ENCODE results near the gene SPATA32.

SPATA32 gene

DNA sequence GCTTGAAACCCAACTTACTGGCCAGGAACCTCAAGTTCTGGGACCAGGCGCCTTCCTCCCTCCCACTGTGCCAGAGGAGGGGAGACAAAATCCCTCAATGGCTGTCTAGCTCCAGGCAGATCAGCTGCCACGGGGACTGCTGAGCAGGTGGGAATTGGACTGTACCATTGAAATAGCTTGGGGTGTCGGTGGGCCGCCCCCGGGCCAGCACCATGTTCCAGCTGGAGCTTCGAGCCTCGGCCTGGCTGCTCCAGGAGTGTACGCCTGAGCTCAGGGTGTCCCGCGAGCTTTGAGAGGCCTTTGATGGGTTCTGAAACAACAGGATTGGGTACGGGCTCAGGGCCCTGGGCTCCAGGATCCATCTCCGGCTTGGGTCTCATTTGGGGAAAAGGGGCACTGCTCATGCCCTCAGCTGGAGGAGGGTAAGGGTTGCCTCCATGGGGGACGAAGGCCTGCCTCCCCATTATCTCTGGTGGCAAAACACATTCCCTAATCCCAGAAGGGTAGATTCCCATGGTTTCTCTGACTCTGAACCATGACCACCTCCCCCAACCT, 4.6 kb upstream of the SPATA32 start:
- Histone ChIP-seq H3K27me3 (ENCODE audit: insufficient read depth, poor library complexity, severe bottlenecking) (no peaks in the 10 kb centered on the region), H3K4me3 (ENCODE audit: severe bottlenecking) (no peak overlapping the region), H3K9me3 (ENCODE audit: severe bottlenecking) (no peaks in the 10 kb centered on the region), H3K27ac (ENCODE audit: poor library complexity, severe bottlenecking) (no peak overlapping the region), H3K4me1 (ENCODE audit: insufficient read depth, poor library complexity, severe bottlenecking) (peaks cover 7% of the 10 kb centered on the region), H3K36me3 (ENCODE audit: low read depth) (peaks cover 78% of the 10 kb centered on the region)
- TF ChIP-seq, protein P1, sequence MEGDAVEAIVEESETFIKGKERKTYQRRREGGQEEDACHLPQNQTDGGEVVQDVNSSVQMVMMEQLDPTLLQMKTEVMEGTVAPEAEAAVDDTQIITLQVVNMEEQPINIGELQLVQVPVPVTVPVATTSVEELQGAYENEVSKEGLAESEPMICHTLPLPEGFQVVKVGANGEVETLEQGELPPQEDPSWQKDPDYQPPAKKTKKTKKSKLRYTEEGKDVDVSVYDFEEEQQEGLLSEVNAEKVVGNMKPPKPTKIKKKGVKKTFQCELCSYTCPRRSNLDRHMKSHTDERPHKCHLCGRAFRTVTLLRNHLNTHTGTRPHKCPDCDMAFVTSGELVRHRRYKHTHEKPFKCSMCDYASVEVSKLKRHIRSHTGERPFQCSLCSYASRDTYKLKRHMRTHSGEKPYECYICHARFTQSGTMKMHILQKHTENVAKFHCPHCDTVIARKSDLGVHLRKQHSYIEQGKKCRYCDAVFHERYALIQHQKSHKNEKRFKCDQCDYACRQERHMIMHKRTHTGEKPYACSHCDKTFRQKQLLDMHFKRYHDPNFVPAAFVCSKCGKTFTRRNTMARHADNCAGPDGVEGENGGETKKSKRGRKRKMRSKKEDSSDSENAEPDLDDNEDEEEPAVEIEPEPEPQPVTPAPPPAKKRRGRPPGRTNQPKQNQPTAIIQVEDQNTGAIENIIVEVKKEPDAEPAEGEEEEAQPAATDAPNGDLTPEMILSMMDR (IDR thresholded peaks at IDR 0.05; ENCODE audit: poor library complexity, severe bottlenecking): no peak
- ATAC-seq (ENCODE audit: low read depth) (no peak), DNase-seq (ENCODE audit: low spot score) (no peak)

DNA sequence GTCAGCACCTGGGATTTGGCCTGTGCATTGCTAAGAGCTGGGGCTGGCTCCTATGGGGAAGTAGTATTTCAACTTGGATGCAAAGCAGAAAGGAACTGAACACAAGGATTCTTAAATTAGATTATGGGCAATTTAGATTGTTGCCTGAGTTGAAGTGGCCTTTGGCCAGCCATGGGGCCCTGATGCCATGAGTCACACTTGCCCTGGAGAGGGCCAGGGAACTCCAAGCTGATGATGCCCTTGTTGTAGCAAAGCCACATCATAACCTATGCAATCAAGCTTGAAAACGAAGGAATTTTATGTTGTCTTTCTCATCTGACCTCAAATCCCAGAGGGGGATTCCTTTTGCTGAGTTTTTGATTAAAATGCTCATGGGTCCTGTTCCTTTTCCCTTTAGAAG, 3.9 kb upstream of the SPATA32 start:
- no peaks in the 10 kb centered on the region for H3K27me3 ChIP-seq (ENCODE audit: insufficient read depth, poor library complexity, severe bottlenecking)
- H3K4me1 ChIP-seq (ENCODE audit: insufficient read depth, poor library complexity, severe bottlenecking): peaks cover 7% of the 10 kb centered on the region
- H3K9me3 ChIP-seq (ENCODE audit: severe bottlenecking): no peaks in the 10 kb centered on the region
- DNase-seq (ENCODE audit: low spot score): no peak
- TF ChIP-seq, protein P1 (IDR thresholded peaks at IDR 0.05; ENCODE audit: poor library complexity, severe bottlenecking): no peak
- H3K27ac ChIP-seq (ENCODE audit: poor library complexity, severe bottlenecking): no peak overlapping the region
- H3K36me3 ChIP-seq (ENCODE audit: low read depth): peaks cover 72% of the 10 kb centered on the region
- H3K4me3 ChIP-seq (ENCODE audit: severe bottlenecking): no peak overlapping the region
- ATAC-seq (ENCODE audit: low read depth): no peak

DNA sequence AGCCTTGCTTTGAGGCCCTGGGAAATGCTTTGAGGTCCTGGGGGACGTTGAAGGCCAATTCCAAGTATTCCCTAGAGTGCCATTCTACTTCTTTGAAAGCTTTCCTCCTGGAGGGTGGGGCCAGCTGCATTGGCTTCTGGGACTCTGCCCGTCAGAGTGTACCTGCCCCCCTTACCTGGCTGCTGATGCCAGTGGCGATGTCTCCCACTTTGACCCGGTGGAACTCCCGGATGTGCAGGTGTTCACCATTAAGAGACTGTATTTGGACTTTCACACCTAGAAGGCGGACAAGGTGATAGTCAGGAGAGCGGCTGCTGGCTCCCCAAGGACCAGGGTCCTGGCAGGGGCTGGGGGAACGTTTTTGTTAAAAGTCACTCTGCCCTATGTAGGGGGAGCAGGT, 3.1 kb upstream of the SPATA32 start:
- Histone ChIP-seq H3K4me1 (ENCODE audit: insufficient read depth, poor library complexity, severe bottlenecking) (peaks cover 7% of the 10 kb centered on the region), H3K27ac (ENCODE audit: poor library complexity, severe bottlenecking) (no peak overlapping the region), H3K4me3 (ENCODE audit: severe bottlenecking) (no peak overlapping the region), H3K27me3 (ENCODE audit: insufficient read depth, poor library complexity, severe bottlenecking) (no peaks in the 10 kb centered on the region), H3K36me3 (ENCODE audit: low read depth) (peaks cover 63% of the 10 kb centered on the region), H3K9me3 (ENCODE audit: severe bottlenecking) (no peaks in the 10 kb centered on the region)
- no peak for DNase-seq (ENCODE audit: low spot score)
- TF ChIP-seq, protein P1 (IDR thresholded peaks at IDR 0.05; ENCODE audit: poor library complexity, severe bottlenecking): no peak
- no peak for ATAC-seq (ENCODE audit: low read depth)

DNA sequence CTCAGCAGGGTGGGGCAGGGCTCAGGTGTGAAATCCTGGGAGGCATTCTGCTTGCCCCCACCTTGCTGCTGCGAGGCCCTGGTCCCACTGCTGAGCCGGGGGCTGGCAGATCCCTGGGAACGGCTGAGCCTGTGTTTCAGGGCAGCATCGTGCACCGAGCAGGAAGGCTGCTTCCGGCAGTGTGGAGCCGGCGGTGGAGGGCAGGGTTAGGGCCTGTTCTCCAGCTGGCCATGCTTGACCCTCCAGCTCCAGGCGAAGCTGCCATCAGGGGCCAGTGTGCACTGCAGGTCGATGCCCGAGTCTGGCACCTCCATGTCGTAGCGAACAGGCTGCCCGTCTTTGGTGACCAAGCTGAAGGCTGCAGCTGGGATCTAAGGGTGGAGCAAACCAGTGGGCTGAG, 2.5 kb upstream of the SPATA32 start:
- peaks cover 7% of the 10 kb centered on the region for H3K4me1 ChIP-seq (ENCODE audit: insufficient read depth, poor library complexity, severe bottlenecking)
- DNase-seq (ENCODE audit: low spot score) (no peak), ATAC-seq (ENCODE audit: low read depth) (no peak)
- H3K9me3 ChIP-seq (ENCODE audit: severe bottlenecking): no peaks in the 10 kb centered on the region
- TF ChIP-seq, protein P1 (IDR thresholded peaks at IDR 0.05; ENCODE audit: poor library complexity, severe bottlenecking): no peak
- no peak overlapping the region for H3K4me3 ChIP-seq (ENCODE audit: severe bottlenecking)
- H3K27ac ChIP-seq (ENCODE audit: poor library complexity, severe bottlenecking): no peak overlapping the region
- H3K36me3 ChIP-seq (ENCODE audit: low read depth): peaks cover 58% of the 10 kb centered on the region
- no peaks in the 10 kb centered on the region for H3K27me3 ChIP-seq (ENCODE audit: insufficient read depth, poor library complexity, severe bottlenecking)

DNA sequence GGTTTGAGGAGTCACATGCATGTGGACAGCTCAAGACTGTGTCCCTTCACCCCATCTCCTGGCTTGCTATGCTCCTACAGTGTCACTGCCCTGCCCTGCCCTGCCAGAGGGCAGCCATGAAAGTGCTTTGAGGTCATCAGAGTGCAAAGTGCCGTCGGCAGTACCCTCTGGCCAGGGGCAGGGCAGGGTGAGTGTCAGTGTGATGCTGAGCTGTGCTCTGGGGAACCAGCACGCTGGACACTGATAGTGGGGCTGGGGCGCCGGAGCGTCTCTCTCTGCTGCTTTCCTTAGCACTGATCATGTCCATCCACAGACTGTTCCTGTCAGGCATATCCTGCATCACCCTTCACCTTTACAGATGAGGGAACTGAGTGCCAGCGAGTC, 1.6 kb upstream of the SPATA32 start:
- no peak for ATAC-seq (ENCODE audit: low read depth)
- TF ChIP-seq, protein P1 (IDR thresholded peaks at IDR 0.05; ENCODE audit: poor library complexity, severe bottlenecking): no peak

More for the DNA sequence above, 1.6 kb upstream of the SPATA32 start:
- Histone ChIP-seq H3K36me3 (ENCODE audit: low read depth) (peaks cover 48% of the 10 kb centered on the region), H3K9me3 (ENCODE audit: severe bottlenecking) (no peaks in the 10 kb centered on the region), H3K27ac (ENCODE audit: poor library complexity, severe bottlenecking) (no peak overlapping the region), H3K4me1 (ENCODE audit: insufficient read depth, poor library complexity, severe bottlenecking) (peaks cover 7% of the 10 kb centered on the region), H3K4me3 (ENCODE audit: severe bottlenecking) (no peak overlapping the region), H3K27me3 (ENCODE audit: insufficient read depth, poor library complexity, severe bottlenecking) (no peaks in the 10 kb centered on the region)
- no peak for DNase-seq (ENCODE audit: low spot score)
